Brain microvascular endothelial cell (primary cell): ENCODE data around the gene DNAJA1.

ENCODE experiments used
- DNase-seq: peaks from one replicate; pipeline ENCODE4 v3.0.0-alpha.2; 2020
- H3K27ac ChIP-seq: fragments of 250-450 bp; sonication (Bioruptor Pico); 2 replicates; pipeline ENCODE4 v1.5.1; 2020; ENCODE audit warnings: mild to moderate bottlenecking, moderate library complexity
- H3K27me3 ChIP-seq: fragments of 250-450 bp; sonication (Bioruptor Pico); replicated peaks from 2 replicates; pipeline ENCODE4 v1.5.1; 2020; ENCODE audit warnings: mild to moderate bottlenecking
- H3K36me3 ChIP-seq: fragments of 250-450 bp; sonication (Bioruptor Pico); replicated peaks from 2 replicates; pipeline ENCODE4 v1.5.1; 2020; ENCODE audit warnings: mild to moderate bottlenecking
- H3K4me3 ChIP-seq: 2 replicates; pipeline ENCODE4 v1.5.1; 2011; ENCODE audit warnings: low read depth, mild to moderate bottlenecking, control low read depth, low read length, moderate library complexity
- in situ Hi-C: cut with HindIII; loops from 2 replicates; pipeline ENCODE4 v1.10.0; 2017; ENCODE audit warnings: low sequenced_read_pairs, low pct_ligation_motif_present
- TF ChIP-seq, protein P1 (sequence below): IDR thresholded peaks from 2 replicates; pipeline ENCODE4 v1.5.1; 2011; ENCODE audit warnings: low read depth, mild to moderate bottlenecking, moderate library complexity, low read length, control low read depth, inconsistent platforms; ENCODE audit errors: missing control alignments

The DNAJA1 gene

DNA sequence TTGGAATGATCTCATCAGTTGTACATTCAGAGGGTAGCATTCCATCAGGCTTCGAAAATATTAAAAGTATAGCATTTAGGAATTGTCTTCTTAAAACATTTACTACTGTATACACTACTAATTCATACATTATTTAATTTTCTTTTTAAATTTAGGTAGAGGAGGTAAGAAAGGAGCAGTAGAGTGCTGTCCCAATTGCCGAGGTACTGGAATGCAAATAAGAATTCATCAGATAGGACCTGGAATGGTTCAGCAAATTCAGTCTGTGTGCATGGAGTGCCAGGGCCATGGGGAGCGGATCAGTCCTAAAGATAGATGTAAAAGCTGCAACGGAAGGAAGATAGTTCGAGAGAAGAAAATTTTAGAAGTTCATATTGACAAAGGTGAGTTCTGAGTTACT is 5.2 kb downstream of the DNAJA1 start:
- DNase-seq, result no peak
- no peak overlapping the region for H3K27ac ChIP-seq
- TF ChIP-seq, protein P1, sequence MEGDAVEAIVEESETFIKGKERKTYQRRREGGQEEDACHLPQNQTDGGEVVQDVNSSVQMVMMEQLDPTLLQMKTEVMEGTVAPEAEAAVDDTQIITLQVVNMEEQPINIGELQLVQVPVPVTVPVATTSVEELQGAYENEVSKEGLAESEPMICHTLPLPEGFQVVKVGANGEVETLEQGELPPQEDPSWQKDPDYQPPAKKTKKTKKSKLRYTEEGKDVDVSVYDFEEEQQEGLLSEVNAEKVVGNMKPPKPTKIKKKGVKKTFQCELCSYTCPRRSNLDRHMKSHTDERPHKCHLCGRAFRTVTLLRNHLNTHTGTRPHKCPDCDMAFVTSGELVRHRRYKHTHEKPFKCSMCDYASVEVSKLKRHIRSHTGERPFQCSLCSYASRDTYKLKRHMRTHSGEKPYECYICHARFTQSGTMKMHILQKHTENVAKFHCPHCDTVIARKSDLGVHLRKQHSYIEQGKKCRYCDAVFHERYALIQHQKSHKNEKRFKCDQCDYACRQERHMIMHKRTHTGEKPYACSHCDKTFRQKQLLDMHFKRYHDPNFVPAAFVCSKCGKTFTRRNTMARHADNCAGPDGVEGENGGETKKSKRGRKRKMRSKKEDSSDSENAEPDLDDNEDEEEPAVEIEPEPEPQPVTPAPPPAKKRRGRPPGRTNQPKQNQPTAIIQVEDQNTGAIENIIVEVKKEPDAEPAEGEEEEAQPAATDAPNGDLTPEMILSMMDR, result no peak
- H3K27me3 ChIP-seq, result no peaks in the 10 kb centered on the region
- H3K36me3 ChIP-seq, result peaks cover 61% of the 10 kb centered on the region
- in situ Hi-C loops, result no loop called here
- H3K4me3 ChIP-seq, result no peak overlapping the region

- H3K27me3 ChIP-seq, result no peaks in the 10 kb centered on the region
- no peak for DNase-seq
- peaks cover 77% of the 10 kb centered on the region for H3K36me3 ChIP-seq
- in situ Hi-C loops, result no loop called here
- no peak overlapping the region for H3K27ac ChIP-seq
- TF ChIP-seq, protein P1, result no peak
- H3K4me3 ChIP-seq, result no peak overlapping the region
Measured at GRCh38 chr9:33032292-33032691, 7.2 kb downstream of the DNAJA1 start.

DNA sequence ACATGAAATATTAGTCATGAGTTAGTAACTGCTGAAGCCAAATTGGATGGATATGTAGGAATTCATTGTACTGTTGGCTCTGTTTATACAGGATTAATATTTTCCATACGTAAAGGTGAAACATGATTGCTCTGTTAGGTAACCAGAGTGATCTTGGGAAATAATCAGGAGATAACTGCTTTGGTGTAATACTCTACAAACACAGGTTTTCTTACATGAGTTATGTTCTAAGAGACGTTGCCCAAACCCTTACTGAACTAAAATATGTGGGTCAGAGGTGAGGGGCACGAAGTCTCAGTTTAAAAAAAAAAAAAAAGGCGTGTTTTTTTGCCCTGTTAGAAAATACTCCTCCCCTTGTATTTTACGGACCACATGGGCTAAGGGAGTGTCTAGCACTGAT is 7.8 kb downstream of the DNAJA1 start:
- H3K36me3 ChIP-seq, result peaks cover 77% of the 10 kb centered on the region
- DNase-seq, result no peak
- in situ Hi-C loops, result no loop called here
- TF ChIP-seq, protein P1, result no peak
- H3K27me3 ChIP-seq, result no peaks in the 10 kb centered on the region
- no peak overlapping the region for H3K27ac ChIP-seq
- H3K4me3 ChIP-seq, result no peak overlapping the region

- in situ Hi-C loops, result no loop called here
- Histone ChIP-seq H3K27ac (no peak overlapping the region), H3K27me3 (no peaks in the 10 kb centered on the region), H3K4me3 (no peak overlapping the region), H3K36me3 (peaks cover 40% of the 10 kb centered on the region)
- DNase-seq, result no peak
- TF ChIP-seq, protein P1, result no peak
Measured at GRCh38 chr9:33040792-33041431, 15.8 kb downstream of the DNAJA1 start.

GRCh38 chr9:33041432-33042188 is 16.5 kb downstream of the DNAJA1 start:
- no peak overlapping the region for H3K4me3 ChIP-seq
- H3K36me3 ChIP-seq, result peaks cover 37% of the 10 kb centered on the region
- H3K27me3 ChIP-seq, result no peaks in the 10 kb centered on the region
- TF ChIP-seq, protein P1, result no peak
- in situ Hi-C loops, result no loop called here
- no peak for DNase-seq
- no peak overlapping the region for H3K27ac ChIP-seq
